ENCODE measurements around the gene INSIG1. TPM values are rescaled to one million over a fixed set of nuclear protein-coding genes. Genes with fewer than 3 reads are reported as not detected.

Gene INSIG1
- total and polyA plus RNA-seq, 2 of the 4 experiments (the other 2 are of a cell fraction): 19.0 to 26.0 TPM

GRCh38 chr7:155263051-155263450 is 34.6 kb upstream of the INSIG1 start:
- Histone ChIP-seq H3K9me1 (ENCODE audit: insufficient read depth, low read length) (peaks cover 5% of the 10 kb centered on the region; the same call in 1 of the 2 replicates), H3K56ac (ENCODE audit: extremely low read depth, insufficient read depth, low read length) (no peak overlapping the region), H3K23ac (ENCODE audit: low read depth, low read length) (no peak overlapping the region), H3K4me2 (ENCODE audit: low read depth, low read length) (no peak overlapping the region), H2BK15ac (ENCODE audit: low read depth, low read length) (no peak overlapping the region), H2BK5ac (ENCODE audit: low read depth, low read length, poor library complexity, severe bottlenecking) (no peak overlapping the region), H2AK9ac (replicated peaks; ENCODE audit: low read depth, low read length, poor library complexity) (no peak overlapping the region), H4K20me1 (ENCODE audit: insufficient read depth, low read length) (no peaks in the 10 kb centered on the region), H2BK120ac (ENCODE audit: low read depth, low read length) (no peak overlapping the region), H3K79me1 (ENCODE audit: low read depth in 1 of 2, low read length in 2 of 2) (no peaks in the 10 kb centered on the region), H2BK20ac (ENCODE audit: low read depth, low read length) (no peak overlapping the region), H3K18ac (ENCODE audit: low read depth, low read length) (no peak overlapping the region), H2AK5ac (ENCODE audit: low read depth, low read length) (no peak overlapping the region), H3K4me1 (ENCODE audit: control insufficient read depth, insufficient read depth, low read length) (no peaks in the 10 kb centered on the region), H2AFZ (replicated peaks; ENCODE audit: low read length, poor library complexity) (peak overlapping the region; percentile 23), H3K9me3 (ENCODE audit: control insufficient read depth, insufficient read depth, low read length) (no peaks in the 10 kb centered on the region), H3K9ac (ENCODE audit: low read depth, low read length) (no peak overlapping the region), H4K91ac (ENCODE audit: insufficient read depth, low read depth, low read length) (no peak overlapping the region), H4K5ac (ENCODE audit: low read depth, low read length) (no peak overlapping the region), H3K36me3 (ENCODE audit: control insufficient read depth, insufficient read depth, low read length) (no peaks in the 10 kb centered on the region), H3K4me3 (ENCODE audit: insufficient read depth, low read depth, low read length) (no peak overlapping the region), H3K27me3 (ENCODE audit: control insufficient read depth, insufficient read depth, low read length) (peaks cover 3% of the 10 kb centered on the region; the same call in 1 of the 2 replicates), H4K8ac (ENCODE audit: low read depth in 2 of 2, low read length in 2 of 2) (no peak overlapping the region), H3K27ac (ENCODE audit: insufficient read depth, low read length) (no peak overlapping the region), H3K14ac (replicated peaks; ENCODE audit: low read depth, low read length) (no peak overlapping the region), H3K4ac (ENCODE audit: low read depth, low read length) (no peak overlapping the region)
- CTCF ChIA-PET: no interaction called here
- ATAC-seq (ENCODE audit: low read depth): no peak
- DNase-seq: no peak
- in situ Hi-C loops (cut with MboI; ENCODE audit: low sequenced_read_pairs): no loop called here
- dilution Hi-C loops (cut with HindIII; ENCODE audit: low sequenced_read_pairs, unreplicated experiment): no loop called here
- no TSS peak for BruUV-seq (replicated peaks)
- intact Hi-C loops (cut with micrococcal nuclease): no loop called here
- no CpG with 5 or more reads among the region's 14 CpGs for WGBS, 2 experiments (ENCODE audit: extremely low coverage in 2 of 2, insufficient read length in 1 of 2)
- TF ChIP-seq CHD1 (IDR thresholded peaks at IDR 0.05; ENCODE audit: low read depth, low read length): no peak
- TF ChIP-seq CEBPB (IDR thresholded peaks at IDR 0.05; ENCODE audit: low read depth, low read length): no peak
- TF ChIP-seq MAZ (IDR thresholded peaks at IDR 0.05; ENCODE audit: borderline replicate concordance, low read depth, low read length): no peak
- no peak for TF ChIP-seq POLR2A (IDR thresholded peaks at IDR 0.05; ENCODE audit: low read depth, low read length)
- TF ChIP-seq RFX5 (IDR thresholded peaks at IDR 0.05; ENCODE audit: low read depth, low read length): no peak
- no peak for TF ChIP-seq SMC3 (IDR thresholded peaks at IDR 0.05; ENCODE audit: low read depth, low read length)
- no peak for TF ChIP-seq USF2 (IDR thresholded peaks at IDR 0.05; ENCODE audit: low read depth, low read length)
- TF ChIP-seq RAD21 (IDR thresholded peaks at IDR 0.05; ENCODE audit: low read length): no peak
- no peak for TF ChIP-seq RCOR1 (IDR thresholded peaks at IDR 0.05; ENCODE audit: insufficient replicate concordance, low read length)
- no peak for TF ChIP-seq FOS (IDR thresholded peaks at IDR 0.05; ENCODE audit: low read depth, low read length)
- TF ChIP-seq CTCF (conservative IDR thresholded peaks at IDR 0.05; ENCODE audit: low read depth, low read length): no peak
- no peak for TF ChIP-seq NFE2L2 (IDR thresholded peaks at IDR 0.05; ENCODE audit: low read depth, low read length)
- TF ChIP-seq MXI1 (IDR thresholded peaks at IDR 0.05; ENCODE audit: borderline replicate concordance, low read depth, low read length): no peak
- POLR2A ChIA-PET (ENCODE audit: unreplicated experiment): no interaction called here

Measured in IMR-90 (cell line).